Fibroblast of mammary gland (primary cell): Measurements from ENCODE around the gene SLC35F3.
"Not testable (repeated sequence)": the region's sequence is repeated elsewhere in the genome, so short reads cannot be mapped to it uniquely, and the experiment has no call there.

ENCODE experiments used
- DNase-seq: peaks from one replicate; pipeline ENCODE4 v3.0.0-alpha.2; 2010; ENCODE audit warnings: low read depth
- H3K4me3 ChIP-seq: 2 replicates; pipeline ENCODE4 v1.5.1; 2011; ENCODE audit warnings: low read depth, mild to moderate bottlenecking, low read length, moderate library complexity; ENCODE audit not compliant: control insufficient read depth
- TF ChIP-seq, protein P1 (sequence below): conservative IDR thresholded peaks from 2 replicates; pipeline ENCODE4 v1.5.1; 2011; ENCODE audit warnings: low read depth, low read length, inconsistent platforms; ENCODE audit not compliant: control insufficient read depth, insufficient read depth

Gene SLC35F3

DNA sequence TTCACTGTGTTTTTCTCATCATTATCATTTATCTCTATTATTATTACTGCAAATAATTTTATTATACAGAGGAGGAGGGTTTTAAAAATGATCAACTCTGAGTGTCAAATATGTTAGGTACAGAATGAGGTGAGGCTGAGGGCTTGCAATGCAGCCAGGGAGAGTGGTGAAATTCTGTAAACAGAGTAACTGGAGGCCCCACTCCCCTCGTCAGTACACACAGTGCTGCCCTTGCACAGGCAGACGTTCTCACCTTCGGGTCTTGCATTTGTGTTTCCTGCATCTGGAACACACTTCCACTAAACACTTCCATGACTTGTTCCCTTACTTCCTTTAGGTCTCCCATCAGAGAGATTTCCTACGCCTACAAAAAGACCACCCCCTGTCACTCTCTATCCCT lies 444.5 kb downstream of the SLC35F3 start:
- no peak overlapping the region for H3K4me3 ChIP-seq
- no peak for DNase-seq
- TF ChIP-seq, protein P1, sequence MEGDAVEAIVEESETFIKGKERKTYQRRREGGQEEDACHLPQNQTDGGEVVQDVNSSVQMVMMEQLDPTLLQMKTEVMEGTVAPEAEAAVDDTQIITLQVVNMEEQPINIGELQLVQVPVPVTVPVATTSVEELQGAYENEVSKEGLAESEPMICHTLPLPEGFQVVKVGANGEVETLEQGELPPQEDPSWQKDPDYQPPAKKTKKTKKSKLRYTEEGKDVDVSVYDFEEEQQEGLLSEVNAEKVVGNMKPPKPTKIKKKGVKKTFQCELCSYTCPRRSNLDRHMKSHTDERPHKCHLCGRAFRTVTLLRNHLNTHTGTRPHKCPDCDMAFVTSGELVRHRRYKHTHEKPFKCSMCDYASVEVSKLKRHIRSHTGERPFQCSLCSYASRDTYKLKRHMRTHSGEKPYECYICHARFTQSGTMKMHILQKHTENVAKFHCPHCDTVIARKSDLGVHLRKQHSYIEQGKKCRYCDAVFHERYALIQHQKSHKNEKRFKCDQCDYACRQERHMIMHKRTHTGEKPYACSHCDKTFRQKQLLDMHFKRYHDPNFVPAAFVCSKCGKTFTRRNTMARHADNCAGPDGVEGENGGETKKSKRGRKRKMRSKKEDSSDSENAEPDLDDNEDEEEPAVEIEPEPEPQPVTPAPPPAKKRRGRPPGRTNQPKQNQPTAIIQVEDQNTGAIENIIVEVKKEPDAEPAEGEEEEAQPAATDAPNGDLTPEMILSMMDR: no peak

DNA sequence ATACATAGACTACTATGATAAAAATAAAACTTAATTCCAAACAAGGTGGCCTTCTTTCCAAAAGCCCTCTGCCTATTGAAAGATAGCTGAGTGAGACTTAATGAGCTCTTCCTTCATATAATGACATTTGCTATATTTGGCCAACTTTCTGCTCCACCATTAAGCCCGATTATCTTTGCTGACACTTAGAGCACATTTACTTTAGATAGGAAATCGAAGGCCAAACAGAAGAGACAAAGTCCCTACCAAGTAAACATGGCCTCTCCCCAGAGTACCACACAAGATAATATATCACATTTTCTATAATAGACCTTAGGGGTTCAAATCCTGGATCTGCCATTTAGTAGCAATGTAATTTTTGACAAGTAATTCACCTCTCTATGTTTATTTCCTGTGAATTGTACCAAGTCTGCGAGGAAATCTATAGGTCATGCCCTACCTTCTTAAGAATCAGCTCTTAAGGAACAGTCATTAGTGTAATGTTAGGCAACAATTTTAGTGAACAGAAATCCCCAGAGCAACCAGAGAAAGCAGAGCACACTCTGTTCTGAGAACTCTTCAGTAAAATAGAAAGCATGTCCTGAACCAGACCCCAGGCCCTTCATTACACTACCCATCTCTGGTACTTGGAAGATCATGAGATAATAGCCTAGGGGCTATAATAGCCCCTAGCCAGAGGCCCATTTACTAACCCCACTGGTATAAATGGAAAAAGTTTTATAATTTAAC lies 451.5 kb downstream of the SLC35F3 start:
- no peak for DNase-seq
- no peak overlapping the region for H3K4me3 ChIP-seq
- TF ChIP-seq, protein P1: no peak

DNA sequence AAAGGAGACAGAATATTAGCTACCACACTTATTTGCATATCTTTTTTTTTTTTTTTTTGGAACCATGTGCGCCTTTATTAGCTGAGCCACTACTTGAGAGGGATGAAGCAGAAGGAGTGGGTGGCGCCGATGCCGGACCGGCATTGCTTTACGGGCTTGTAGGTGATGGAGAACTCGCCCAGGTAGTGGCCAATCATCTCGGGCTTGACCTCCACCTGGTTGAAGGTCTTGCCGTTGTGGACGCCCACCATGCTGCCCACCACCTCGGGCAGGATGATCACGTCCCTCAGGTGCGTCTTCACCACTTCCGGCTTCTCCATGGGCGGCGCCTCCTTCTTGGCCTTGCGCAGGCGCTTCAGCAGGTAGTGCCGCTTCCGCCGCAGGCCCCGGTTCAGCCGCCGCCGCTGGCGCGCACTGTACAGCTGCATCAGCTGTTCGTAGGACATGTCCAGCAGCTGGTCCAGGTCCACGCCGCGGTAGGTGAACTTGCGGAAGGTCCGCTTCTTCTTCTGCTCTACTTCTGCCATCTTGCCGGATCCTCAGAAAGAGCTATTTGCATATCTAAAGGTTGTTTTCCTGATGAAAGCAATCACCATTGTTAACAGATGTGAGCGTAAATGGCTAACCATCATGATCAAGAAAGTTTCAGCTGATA lies 452.3 kb downstream of the SLC35F3 start:
- peak overlapping the region; percentile 26 for H3K4me3 ChIP-seq
- not testable (repeated sequence) for DNase-seq

DNA sequence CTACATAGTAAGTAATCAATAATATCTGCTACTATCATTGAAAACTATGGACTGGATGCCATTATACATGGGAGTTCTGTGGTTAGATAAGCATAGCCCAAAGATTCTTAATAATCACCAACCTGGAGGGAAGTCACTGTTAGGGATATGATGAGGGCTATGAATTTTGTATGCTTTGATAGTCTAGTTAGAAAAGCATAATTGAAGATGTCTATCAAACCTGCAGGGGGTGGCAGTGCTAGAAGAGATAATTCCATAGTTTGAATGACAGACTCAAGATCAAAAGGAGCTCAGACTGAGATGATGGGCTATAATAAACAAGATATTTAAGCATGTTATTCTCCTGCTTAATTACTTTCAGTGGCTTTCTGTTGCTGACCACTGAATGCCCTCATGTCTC lies 453.4 kb downstream of the SLC35F3 start:
- H3K4me3 ChIP-seq: no peak overlapping the region
- DNase-seq: no peak
- TF ChIP-seq, protein P1: no peak

DNA sequence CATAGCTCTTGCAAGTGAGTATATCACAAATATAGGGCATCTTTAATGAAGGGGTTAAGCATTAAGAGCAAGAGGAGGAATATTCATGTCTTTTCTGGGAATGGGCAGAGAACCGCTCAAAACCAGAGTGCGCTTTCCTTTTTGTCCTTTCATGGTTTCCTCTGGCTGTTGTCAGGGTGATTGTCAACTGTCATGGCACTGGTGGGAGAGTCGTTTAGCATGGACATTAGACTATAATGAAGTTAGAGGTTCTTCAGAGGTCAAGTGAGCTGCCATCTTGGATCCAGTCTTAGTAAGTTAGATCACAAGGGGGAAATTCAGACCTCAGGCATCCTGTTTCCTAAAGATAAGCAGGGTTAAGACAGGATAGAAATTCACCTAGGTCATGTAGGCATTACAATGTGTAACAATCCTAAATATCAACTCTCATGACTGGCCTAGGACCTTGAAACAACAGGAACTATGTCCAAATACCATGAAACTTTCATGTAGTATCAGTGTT lies 456.7 kb downstream of the SLC35F3 start:
- DNase-seq: no peak
- TF ChIP-seq, protein P1: no peak
- H3K4me3 ChIP-seq: no peak overlapping the region

DNA sequence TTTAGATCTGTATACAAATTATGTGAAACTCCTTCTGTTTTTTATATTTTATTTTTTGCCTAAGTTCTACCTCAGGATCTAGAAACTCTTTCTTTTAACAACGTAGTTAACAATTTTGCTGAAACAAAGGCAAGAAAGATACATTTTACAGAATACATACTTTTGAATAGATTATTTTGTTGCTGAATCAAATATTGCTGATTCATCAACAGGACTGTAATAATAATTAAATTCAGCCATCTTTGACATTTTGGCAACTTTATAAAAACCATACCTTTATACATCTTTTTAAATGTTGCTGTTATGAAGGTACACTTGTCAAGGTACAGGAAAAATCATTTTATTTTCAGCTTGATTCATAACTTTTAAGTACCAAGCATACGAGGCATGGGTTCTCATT lies 458.1 kb downstream of the SLC35F3 start:
- TF ChIP-seq, protein P1: no peak
- no peak overlapping the region for H3K4me3 ChIP-seq
- DNase-seq: no peak

DNA sequence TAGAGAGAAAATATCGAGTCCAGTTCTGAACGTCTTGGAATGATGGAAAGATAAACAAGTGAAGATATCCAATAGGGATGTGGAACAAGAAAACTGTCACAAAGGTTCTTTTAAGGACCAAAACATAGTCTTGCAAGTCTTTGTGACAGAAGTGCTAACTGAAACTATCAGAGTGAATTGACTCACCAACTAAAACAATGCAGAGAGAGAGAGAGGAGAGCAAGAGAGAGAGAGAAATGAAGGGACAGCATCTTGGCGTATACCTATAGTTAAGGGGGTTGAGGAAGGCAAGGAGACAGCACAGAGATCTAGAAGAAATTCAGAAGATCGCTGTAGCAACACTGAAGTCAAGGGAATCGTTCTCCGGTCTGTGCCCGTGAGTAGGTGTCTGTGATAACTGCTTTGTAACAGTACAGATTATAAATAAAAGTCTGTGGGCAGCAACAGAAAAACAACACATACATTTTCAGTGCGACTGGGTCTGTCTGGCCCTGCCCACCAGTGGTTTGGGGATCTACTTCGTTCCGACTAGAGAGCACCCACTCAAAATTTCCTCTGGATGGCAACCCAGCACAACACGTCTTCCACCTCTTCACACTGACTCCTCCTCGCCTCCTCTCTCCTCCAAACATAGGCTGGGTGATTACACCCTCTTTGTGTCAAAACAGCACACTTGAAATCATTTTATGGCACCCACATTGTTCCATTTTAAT lies 464.0 kb downstream of the SLC35F3 start:
- DNase-seq: no peak
- no peak overlapping the region for H3K4me3 ChIP-seq
- TF ChIP-seq, protein P1: no peak
